Hair follicular keratinocyte (primary cell): Measurements from ENCODE around the gene SHD. TPM values are rescaled to one million over a fixed set of nuclear protein-coding genes. Genes with fewer than 3 reads are reported as not detected.

Experiments
- total RNA-seq: library from RNA; depleted of rRNA; stranded (reverse); fragments of >200 nt; gene quantifications from 2 replicates; pipeline ENCODE4 v1.2.3, GENCODE V29; 2015

SHD gene
- total RNA-seq: not detected in 2 replicates

GRCh38 chr19:4278419-4279266, at the start of gene SHD:
Gene SHD, plus strand, starts transcription at chr19:4279266. Its CDS starts 798 bp downstream, at chr19:4280064.

GRCh38 chr19:4246767-4247593, 32.1 kb upstream of the SHD start, which contains the start of gene YJU2:
Gene YJU2, plus strand, starts transcription at chr19:4247080. Its CDS starts 67 bp downstream, at chr19:4247147.

GRCh38 chr19:4302243-4302640, 23.2 kb downstream of the SHD start, which contains the start of gene TMIGD2:
Gene TMIGD2, minus strand, starts transcription at chr19:4302389. Its CDS starts 4 bp downstream, at chr19:4302385.

GRCh38 chr19:4304538-4305256, 25.6 kb downstream of the SHD start, which contains the start of gene FSD1:
Gene FSD1, plus strand, starts transcription at chr19:4304598. Its CDS starts 149 bp downstream, at chr19:4304747.

GRCh38 chr19:4338441-4339355, 59.6 kb downstream of the SHD start, which contains the start of gene STAP2:
Gene STAP2, minus strand, starts transcription at chr19:4338827. Its CDS starts 74 bp downstream, at chr19:4338753.

Other genes with a start within 250 kb of the SHD start
- gene ZBTB7A, start 212.4 kb upstream of the SHD start, total RNA-seq: 44.2 and 59.7 TPM in 2 replicates
- gene MAP2K2, start 155.1 kb upstream of the SHD start, total RNA-seq: 125 and 150 TPM in 2 replicates
- gene CREB3L3, start 125.6 kb upstream of the SHD start, total RNA-seq: not detected in 2 replicates
- gene SIRT6, start 96.7 kb upstream of the SHD start, total RNA-seq: 26.9 and 35.0 TPM in 2 replicates
- gene ANKRD24, start 96.6 kb upstream of the SHD start, total RNA-seq: 0.16 and 0.57 TPM in 2 replicates
- 0.23 TPM in 1 of 2 replicates, not detected in the other for gene EBI3, start 49.7 kb upstream of the SHD start, total RNA-seq
- 24.7 and 34.5 TPM in 2 replicates for gene YJU2, start 32.2 kb upstream of the SHD start, total RNA-seq
- not detected in 2 replicates for gene TMIGD2, start 23.1 kb downstream of the SHD start, total RNA-seq
- gene FSD1, start 25.3 kb downstream of the SHD start, total RNA-seq: 0.80 and 1.1 TPM in 2 replicates
- 52.9 and 103 TPM in 2 replicates for gene STAP2, start 59.6 kb downstream of the SHD start, total RNA-seq
- gene MPND, start 64.3 kb downstream of the SHD start, total RNA-seq: 2.3 and 3.5 TPM in 2 replicates
- 80.9 and 85.8 TPM in 2 replicates for gene SH3GL1, start 121.3 kb downstream of the SHD start, total RNA-seq
- gene CHAF1A, start 123.4 kb downstream of the SHD start, total RNA-seq: 6.4 and 19.3 TPM in 2 replicates
- gene UBXN6, start 178.5 kb downstream of the SHD start, total RNA-seq: 53.6 and 74.0 TPM in 2 replicates
- 46.5 and 65.3 TPM in 2 replicates for gene HDGFL2, start 193.0 kb downstream of the SHD start, total RNA-seq
- gene PLIN4, start 239.2 kb downstream of the SHD start, total RNA-seq: 1.1 and 2.1 TPM in 2 replicates